Activated CD8-positive, alpha-beta T cell treated with anti-CD3 and anti-CD28 coated beads, Interleukin-2, amount 10 ng/mL, durations not matched to agents 7 days and 5 days (primary cell): ENCODE data around the gene MAGEB17. TPM values are rescaled to one million over a fixed set of nuclear protein-coding genes. Genes with fewer than 3 reads are reported as not detected.

Source experiments
- ATAC-seq: fragments of 150-1000 bp; cut with Tn5 transposase; one replicate; pipeline ENCODE4 v1.10.0; 2021; ENCODE audit warnings: moderate library complexity
- CTCF ChIA-PET: fragments of 350-600 bp; sonication (Branson Sonifier 250); formaldehyde crosslinking; loops from one replicate; lab custom pipeline; 2021; ENCODE audit warnings: antibody characterized with exemption; lab: Charles Lee
- POLR2A ChIA-PET: fragments of 350-600 bp; sonication (Branson Sonifier 250); formaldehyde crosslinking; loops from one replicate; lab custom pipeline; 2021; ENCODE audit warnings: antibody characterized with exemption; lab: Charles Lee
- DNase-seq: peaks from one replicate; pipeline ENCODE4 v3.0.0-alpha.2; 2020
- H3K27ac Mint-ChIP-seq: one replicate; pipeline ENCODE4 v1.8.0; 2021; ENCODE audit warnings: mild to moderate bottlenecking, mixed read lengths
- H3K27me3 Mint-ChIP-seq: one replicate; pipeline ENCODE4 v1.8.0; 2021; ENCODE audit warnings: low read depth, mixed read lengths
- H3K36me3 Mint-ChIP-seq: one replicate; pipeline ENCODE4 v1.8.0; 2021; ENCODE audit warnings: low read depth, mixed read lengths
- H3K4me1 Mint-ChIP-seq: one replicate; pipeline ENCODE4 v1.8.0; 2021; ENCODE audit warnings: low read depth, mixed read lengths
- H3K4me3 Mint-ChIP-seq: one replicate; pipeline ENCODE4 v1.8.0; 2021; ENCODE audit warnings: mild to moderate bottlenecking, mixed read lengths
- H3K9me3 Mint-ChIP-seq: one replicate; pipeline ENCODE4 v1.8.0; 2022; ENCODE audit warnings: mixed read lengths; ENCODE audit not compliant: insufficient read depth
- total RNA-seq, 2 experiments: library from RNA; stranded (reverse); gene quantifications; one replicate each; pipeline ENCODE4 v1.2.3, GENCODE V29; 2021

Gene MAGEB17
- total RNA-seq, 2 experiments from 2014 or later = not detected

DNA sequence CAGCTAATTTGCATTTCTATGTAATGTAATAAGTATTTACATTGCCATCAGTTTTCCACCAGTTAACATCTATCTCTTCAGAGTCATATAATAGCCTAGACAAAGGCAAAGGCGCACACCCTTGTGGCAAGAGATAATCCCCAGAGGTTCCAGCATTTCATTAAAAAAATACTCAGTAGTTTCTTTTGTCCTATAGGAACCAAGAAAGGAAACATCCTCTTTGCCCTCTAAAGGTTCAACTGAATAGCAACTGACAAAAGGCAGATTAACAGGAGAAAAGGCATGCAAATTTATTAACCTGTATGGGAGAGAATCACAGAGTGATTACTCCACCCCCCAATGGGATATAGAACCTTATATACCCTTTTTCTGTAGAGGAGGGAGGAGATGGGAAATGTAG, 48.4 kb downstream of the MAGEB17 start:
- DNase-seq (no peak), ATAC-seq (no peak)
- H3K4me3 Mint-ChIP-seq = no peak overlapping the region
- H3K27ac Mint-ChIP-seq = no peak overlapping the region
- POLR2A ChIA-PET = no interaction called here
- H3K9me3 Mint-ChIP-seq = no peaks in the 10 kb centered on the region
- no peaks in the 10 kb centered on the region for H3K36me3 Mint-ChIP-seq
- H3K27me3 Mint-ChIP-seq = no peaks in the 10 kb centered on the region
- H3K4me1 Mint-ChIP-seq = no peaks in the 10 kb centered on the region
- CTCF ChIA-PET = no interaction called here

Other genes with a start within 250 kb of the MAGEB17 start
- not detected for gene GRPR, start 43.9 kb upstream of the MAGEB17 start, total RNA-seq